ENCODE results near the gene ABRACL.

ABRACL gene

DNA sequence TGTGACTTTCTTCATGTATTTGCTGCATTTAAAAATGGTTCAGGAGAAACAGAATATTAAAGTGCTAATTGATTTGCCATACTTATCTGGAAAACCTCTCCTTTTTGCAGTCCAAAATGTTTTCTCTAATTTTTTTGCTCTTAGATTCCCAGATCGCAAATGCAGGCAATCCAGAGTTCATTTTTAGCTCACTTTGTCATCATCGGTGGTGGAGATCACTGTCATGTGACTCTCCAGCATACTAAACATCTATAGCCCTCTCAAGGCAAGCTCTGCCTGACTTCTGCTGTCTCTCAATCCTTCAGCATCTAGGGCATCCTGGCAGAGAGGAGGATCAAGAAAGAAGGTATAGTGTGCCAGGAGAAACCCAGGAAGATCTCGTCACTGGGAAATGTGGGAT, 24.8 kb downstream of the ABRACL start:
- Histone ChIP-seq H2AK5ac (ENCODE audit: low read depth, low read length) (no peak overlapping the region), H3K9ac (ENCODE audit: low read depth, low read length, poor library complexity) (no peak overlapping the region), H3K4me1 (ENCODE audit: control insufficient read depth in 2 of 2, insufficient read depth in 1 of 2, low read depth in 1 of 2, low read length in 2 of 2) (no peaks in the 10 kb centered on the region), H3K4me3 (ENCODE audit: low read length in 2 of 2) (no peak overlapping the region), H3K18ac (ENCODE audit: low read length) (no peak overlapping the region), H3K4me2 (ENCODE audit: insufficient read depth, low read length, poor library complexity, severe bottlenecking) (no peak overlapping the region), H3K27me3 (ENCODE audit: control insufficient read depth in 3 of 3, insufficient read depth in 3 of 3, low read depth in 1 of 3, low read length in 3 of 3) (no peaks in the 10 kb centered on the region), H2BK120ac (ENCODE audit: low read depth, low read length) (no peak overlapping the region), H3K9me3 (replicated peaks in 1 of 2; ENCODE audit: control insufficient read depth in 2 of 2, insufficient read depth in 1 of 2, low read depth in 1 of 2, low read length in 2 of 2) (no peaks in the 10 kb centered on the region), H4K8ac (ENCODE audit: low read depth, low read length) (no peak overlapping the region), H3K4ac (ENCODE audit: low read length) (no peak overlapping the region), H3K36me3 (replicated peaks in 1 of 2; ENCODE audit: control insufficient read depth in 2 of 2, insufficient read depth in 2 of 2, low read length in 2 of 2) (no peaks in the 10 kb centered on the region), H2BK12ac (ENCODE audit: low read length) (no peak overlapping the region), H2BK15ac (ENCODE audit: low read length) (no peak overlapping the region), H3K14ac (ENCODE audit: low read length) (no peak overlapping the region), H3K23ac (ENCODE audit: low read depth, low read length, poor library complexity) (no peak overlapping the region), H4K91ac (ENCODE audit: low read depth, low read length, poor library complexity) (no peak overlapping the region), H3K27ac (replicated peaks; ENCODE audit: low read length) (no peak overlapping the region), H3K79me1 (ENCODE audit: low read depth, low read length) (no peaks in the 10 kb centered on the region), H2AFZ (ENCODE audit: low read length) (peak overlapping the region; percentile 8), H2BK5ac (ENCODE audit: low read length) (no peak overlapping the region)
- DNase-seq (ENCODE audit: low spot score): no peak
- no CpG with 5 or more reads among the region's 3 CpGs for WGBS, 2 donors (ENCODE audit: extremely low coverage in 2 of 2, insufficient read length in 2 of 2, insufficient replicate concordance in 1 of 2)

- H2BK15ac ChIP-seq (ENCODE audit: low read length): no peak overlapping the region
- no peak overlapping the region for H2BK12ac ChIP-seq (ENCODE audit: low read length)
- no CpG with 5 or more reads among the region's 3 CpGs for WGBS, 2 donors (ENCODE audit: extremely low coverage in 2 of 2, insufficient read length in 2 of 2, insufficient replicate concordance in 1 of 2)
These were observed 25.5 kb downstream of the ABRACL start for GRCh38 chr6:139054001-139054400.

GRCh38 chr6:139055709-139056108, 27.2 kb downstream of the ABRACL start:
- no peak overlapping the region for H2BK15ac ChIP-seq (ENCODE audit: low read length)
- no peak overlapping the region for H3K18ac ChIP-seq (ENCODE audit: low read length)
- no peak overlapping the region for H4K8ac ChIP-seq (ENCODE audit: low read depth, low read length)
- H3K79me1 ChIP-seq (ENCODE audit: low read depth, low read length): no peaks in the 10 kb centered on the region
- DNase-seq (ENCODE audit: low spot score): no peak
- no peak overlapping the region for H3K27ac ChIP-seq (replicated peaks; ENCODE audit: low read length)
- no peaks in the 10 kb centered on the region for H3K4me1 ChIP-seq (ENCODE audit: control insufficient read depth in 2 of 2, insufficient read depth in 1 of 2, low read depth in 1 of 2, low read length in 2 of 2)
- no peak overlapping the region for H3K4ac ChIP-seq (ENCODE audit: low read length)
- WGBS, 2 donors (ENCODE audit: extremely low coverage in 2 of 2, insufficient read length in 2 of 2, insufficient replicate concordance in 1 of 2): no CpG with 5 or more reads among the region's 2 CpGs
- H2BK120ac ChIP-seq (ENCODE audit: low read depth, low read length): no peak overlapping the region
- H2BK12ac ChIP-seq (ENCODE audit: low read length): no peak overlapping the region
- H3K4me3 ChIP-seq (ENCODE audit: low read length in 2 of 2): no peak overlapping the region
- H2BK5ac ChIP-seq (ENCODE audit: low read length): no peak overlapping the region
- H2AFZ ChIP-seq (ENCODE audit: low read length): no peak overlapping the region
- H3K9ac ChIP-seq (ENCODE audit: low read depth, low read length, poor library complexity): no peak overlapping the region
- no peak overlapping the region for H3K14ac ChIP-seq (ENCODE audit: low read length)
- H4K91ac ChIP-seq (ENCODE audit: low read depth, low read length, poor library complexity): no peak overlapping the region
- H3K36me3 ChIP-seq (replicated peaks in 1 of 2; ENCODE audit: control insufficient read depth in 2 of 2, insufficient read depth in 2 of 2, low read length in 2 of 2): no peaks in the 10 kb centered on the region
- H2AK5ac ChIP-seq (ENCODE audit: low read depth, low read length): no peak overlapping the region
- no peak overlapping the region for H3K23ac ChIP-seq (ENCODE audit: low read depth, low read length, poor library complexity)
- no peaks in the 10 kb centered on the region for H3K9me3 ChIP-seq (replicated peaks in 1 of 2; ENCODE audit: control insufficient read depth in 2 of 2, insufficient read depth in 1 of 2, low read depth in 1 of 2, low read length in 2 of 2)
- H3K27me3 ChIP-seq (ENCODE audit: control insufficient read depth in 3 of 3, insufficient read depth in 3 of 3, low read depth in 1 of 3, low read length in 3 of 3): no peaks in the 10 kb centered on the region
- H3K4me2 ChIP-seq (ENCODE audit: insufficient read depth, low read length, poor library complexity, severe bottlenecking): no peak overlapping the region

More at GRCh38 chr6:139054001-139054400, 25.5 kb downstream of the ABRACL start:
- no peaks in the 10 kb centered on the region for H3K9me3 ChIP-seq (replicated peaks in 1 of 2; ENCODE audit: control insufficient read depth in 2 of 2, insufficient read depth in 1 of 2, low read depth in 1 of 2, low read length in 2 of 2)
- H3K79me1 ChIP-seq (ENCODE audit: low read depth, low read length): no peaks in the 10 kb centered on the region
- H2BK120ac ChIP-seq (ENCODE audit: low read depth, low read length): no peak overlapping the region
- no peak overlapping the region for H4K91ac ChIP-seq (ENCODE audit: low read depth, low read length, poor library complexity)
- no peak overlapping the region for H3K4me2 ChIP-seq (ENCODE audit: insufficient read depth, low read length, poor library complexity, severe bottlenecking)
- no peak overlapping the region for H2BK5ac ChIP-seq (ENCODE audit: low read length)
- no peaks in the 10 kb centered on the region for H3K4me1 ChIP-seq (ENCODE audit: control insufficient read depth in 2 of 2, insufficient read depth in 1 of 2, low read depth in 1 of 2, low read length in 2 of 2)
- no peak overlapping the region for H3K14ac ChIP-seq (ENCODE audit: low read length)
- no peak overlapping the region for H3K27ac ChIP-seq (replicated peaks; ENCODE audit: low read length)
- no peak overlapping the region for H2AK5ac ChIP-seq (ENCODE audit: low read depth, low read length)
- H3K27me3 ChIP-seq (ENCODE audit: control insufficient read depth in 3 of 3, insufficient read depth in 3 of 3, low read depth in 1 of 3, low read length in 3 of 3): no peaks in the 10 kb centered on the region
- H3K4me3 ChIP-seq (ENCODE audit: low read length in 2 of 2): no peak overlapping the region
- no peak overlapping the region for H3K18ac ChIP-seq (ENCODE audit: low read length)
- no peak overlapping the region for H4K8ac ChIP-seq (ENCODE audit: low read depth, low read length)
- no peak overlapping the region for H2AFZ ChIP-seq (ENCODE audit: low read length)
- no peaks in the 10 kb centered on the region for H3K36me3 ChIP-seq (replicated peaks in 1 of 2; ENCODE audit: control insufficient read depth in 2 of 2, insufficient read depth in 2 of 2, low read length in 2 of 2)
- no peak overlapping the region for H3K9ac ChIP-seq (ENCODE audit: low read depth, low read length, poor library complexity)
- H3K4ac ChIP-seq (ENCODE audit: low read length): no peak overlapping the region
- no peak overlapping the region for H3K23ac ChIP-seq (ENCODE audit: low read depth, low read length, poor library complexity)
- DNase-seq (ENCODE audit: low spot score): no peak

GRCh38 chr6:139058029-139058428, 29.5 kb downstream of the ABRACL start:
- whole genome bisulfite sequencing, 2 donors (ENCODE audit: extremely low coverage in 2 of 2, insufficient read length in 2 of 2, insufficient replicate concordance in 1 of 2): no CpG with 5 or more reads among the region's 3 CpGs

More at GRCh38 chr6:139058029-139058428, 29.5 kb downstream of the ABRACL start:
- Histone ChIP-seq H3K27me3 (ENCODE audit: control insufficient read depth in 3 of 3, insufficient read depth in 3 of 3, low read depth in 1 of 3, low read length in 3 of 3) (no peaks in the 10 kb centered on the region), H3K36me3 (replicated peaks in 1 of 2; ENCODE audit: control insufficient read depth in 2 of 2, insufficient read depth in 2 of 2, low read length in 2 of 2) (no peaks in the 10 kb centered on the region), H2BK15ac (ENCODE audit: low read length) (no peak overlapping the region), H3K23ac (ENCODE audit: low read depth, low read length, poor library complexity) (no peak overlapping the region), H3K79me1 (ENCODE audit: low read depth, low read length) (no peaks in the 10 kb centered on the region), H4K8ac (ENCODE audit: low read depth, low read length) (no peak overlapping the region), H3K9ac (ENCODE audit: low read depth, low read length, poor library complexity) (no peak overlapping the region), H3K18ac (ENCODE audit: low read length) (no peak overlapping the region), H2AFZ (ENCODE audit: low read length) (no peak overlapping the region), H3K27ac (replicated peaks; ENCODE audit: low read length) (no peak overlapping the region), H3K9me3 (replicated peaks in 1 of 2; ENCODE audit: control insufficient read depth in 2 of 2, insufficient read depth in 1 of 2, low read depth in 1 of 2, low read length in 2 of 2) (no peaks in the 10 kb centered on the region), H2AK5ac (ENCODE audit: low read depth, low read length) (no peak overlapping the region), H3K4ac (ENCODE audit: low read length) (no peak overlapping the region), H2BK5ac (ENCODE audit: low read length) (no peak overlapping the region), H3K14ac (ENCODE audit: low read length) (no peak overlapping the region), H2BK12ac (ENCODE audit: low read length) (no peak overlapping the region), H3K4me2 (ENCODE audit: insufficient read depth, low read length, poor library complexity, severe bottlenecking) (no peak overlapping the region), H3K4me1 (ENCODE audit: control insufficient read depth in 2 of 2, insufficient read depth in 1 of 2, low read depth in 1 of 2, low read length in 2 of 2) (no peaks in the 10 kb centered on the region), H4K91ac (ENCODE audit: low read depth, low read length, poor library complexity) (no peak overlapping the region), H3K4me3 (ENCODE audit: low read length in 2 of 2) (no peak overlapping the region), H2BK120ac (ENCODE audit: low read depth, low read length) (no peak overlapping the region)
- DNase-seq (ENCODE audit: low spot score): no peak
